ENCODE measurements around the gene USP44. TPM values are rescaled to one million over a fixed set of nuclear protein-coding genes. Genes with fewer than 3 reads are reported as not detected.

Gene USP44
- polyA plus RNA-seq, 1 donor from 2014 or later: 3.7 TPM

DNA sequence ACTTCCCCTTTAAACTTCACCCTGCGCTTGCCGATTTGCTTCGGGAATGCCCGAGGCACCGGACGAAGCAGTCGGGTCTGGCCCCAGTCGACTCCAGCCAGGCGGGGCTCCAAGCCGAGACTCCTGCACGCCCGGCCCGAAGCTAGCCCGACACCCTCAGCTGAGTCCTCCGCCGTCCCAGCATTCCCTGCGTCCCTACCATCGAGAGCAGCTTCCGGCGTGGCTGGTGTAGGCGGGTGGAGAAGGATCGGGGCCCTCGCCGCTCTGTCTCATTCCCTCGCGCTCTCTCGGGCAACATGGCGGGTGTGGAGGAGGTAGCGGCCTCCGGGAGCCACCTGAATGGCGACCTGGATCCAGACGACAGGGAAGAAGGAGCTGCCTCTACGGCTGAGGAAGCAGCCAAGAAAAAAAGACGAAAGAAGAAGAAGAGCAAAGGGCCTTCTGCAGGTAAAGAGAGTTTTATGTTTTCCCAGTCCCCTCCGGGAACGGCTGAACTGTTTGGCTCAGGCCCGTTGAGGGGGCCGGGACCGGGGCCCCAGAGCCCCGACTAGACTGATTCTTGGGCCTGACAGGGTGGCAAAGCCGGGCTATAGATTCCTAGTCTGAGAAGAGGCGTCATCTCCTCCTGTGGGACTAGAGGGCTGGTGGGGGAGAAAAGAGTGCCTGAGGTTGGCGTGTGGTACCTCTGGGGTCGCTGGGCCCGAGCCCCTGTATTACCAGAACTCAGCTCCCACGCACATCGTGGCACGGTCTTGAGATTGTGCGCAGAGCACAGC, 77.2 kb downstream of the USP44 start, which contains the start of gene METAP2:
Gene METAP2, plus strand, starts transcription at position 269 of the 776 bp plus-strand sequence. Its CDS starts 28 bp downstream, at position 297.
- H4K20me1 ChIP-seq (ENCODE audit: insufficient read depth): no peaks in the 10 kb centered on the region
- peak within 1 kb of the TSS; percentile 86 for H3K27ac ChIP-seq (ENCODE audit: low read length)
- H2AFZ ChIP-seq (ENCODE audit: low read depth, low read length): peak within 1 kb of the TSS; percentile 88
- peak within 1 kb of the TSS; percentile 77 for H3K4me3 ChIP-seq (ENCODE audit: low read length)
- H3K4me2 ChIP-seq (ENCODE audit: low read length): peak within 1 kb of the TSS; percentile 96
- peaks cover 38% of the 10 kb centered on the region for H3K79me2 ChIP-seq (replicated peaks; ENCODE audit: insufficient read depth, low read length)
- H3K9me2 ChIP-seq (ENCODE audit: insufficient read depth, low read length): no peaks in the 10 kb centered on the region
- H3K27me3 ChIP-seq (ENCODE audit: insufficient read depth, low read depth, low read length): no peaks in the 10 kb centered on the region
- H3K9me3 ChIP-seq (ENCODE audit: low read length): no peaks in the 10 kb centered on the region
- TF ChIP-seq, protein P1, sequence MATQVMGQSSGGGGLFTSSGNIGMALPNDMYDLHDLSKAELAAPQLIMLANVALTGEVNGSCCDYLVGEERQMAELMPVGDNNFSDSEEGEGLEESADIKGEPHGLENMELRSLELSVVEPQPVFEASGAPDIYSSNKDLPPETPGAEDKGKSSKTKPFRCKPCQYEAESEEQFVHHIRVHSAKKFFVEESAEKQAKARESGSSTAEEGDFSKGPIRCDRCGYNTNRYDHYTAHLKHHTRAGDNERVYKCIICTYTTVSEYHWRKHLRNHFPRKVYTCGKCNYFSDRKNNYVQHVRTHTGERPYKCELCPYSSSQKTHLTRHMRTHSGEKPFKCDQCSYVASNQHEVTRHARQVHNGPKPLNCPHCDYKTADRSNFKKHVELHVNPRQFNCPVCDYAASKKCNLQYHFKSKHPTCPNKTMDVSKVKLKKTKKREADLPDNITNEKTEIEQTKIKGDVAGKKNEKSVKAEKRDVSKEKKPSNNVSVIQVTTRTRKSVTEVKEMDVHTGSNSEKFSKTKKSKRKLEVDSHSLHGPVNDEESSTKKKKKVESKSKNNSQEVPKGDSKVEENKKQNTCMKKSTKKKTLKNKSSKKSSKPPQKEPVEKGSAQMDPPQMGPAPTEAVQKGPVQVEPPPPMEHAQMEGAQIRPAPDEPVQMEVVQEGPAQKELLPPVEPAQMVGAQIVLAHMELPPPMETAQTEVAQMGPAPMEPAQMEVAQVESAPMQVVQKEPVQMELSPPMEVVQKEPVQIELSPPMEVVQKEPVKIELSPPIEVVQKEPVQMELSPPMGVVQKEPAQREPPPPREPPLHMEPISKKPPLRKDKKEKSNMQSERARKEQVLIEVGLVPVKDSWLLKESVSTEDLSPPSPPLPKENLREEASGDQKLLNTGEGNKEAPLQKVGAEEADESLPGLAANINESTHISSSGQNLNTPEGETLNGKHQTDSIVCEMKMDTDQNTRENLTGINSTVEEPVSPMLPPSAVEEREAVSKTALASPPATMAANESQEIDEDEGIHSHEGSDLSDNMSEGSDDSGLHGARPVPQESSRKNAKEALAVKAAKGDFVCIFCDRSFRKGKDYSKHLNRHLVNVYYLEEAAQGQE (IDR thresholded peaks at IDR 0.05; ENCODE audit: borderline replicate concordance): peak; percentile 91
- TF ChIP-seq TAF1 (IDR thresholded peaks at IDR 0.05; ENCODE audit: low read depth) (peak; percentile 99), POLR2AphosphoS5 (IDR thresholded peaks at IDR 0.05) (peak; percentile 95), RAD21 (conservative IDR thresholded peaks at IDR 0.05) (no peak), EZH2 (IDR thresholded peaks at IDR 0.05; ENCODE audit: borderline replicate concordance, insufficient read depth, low read length, poor library complexity, severe bottlenecking) (no peak), EP300 (conservative IDR thresholded peaks at IDR 0.05; ENCODE audit: poor library complexity, severe bottlenecking) (peak; percentile 40), MXI1 (conservative IDR thresholded peaks at IDR 0.05; ENCODE audit: poor library complexity, severe bottlenecking) (peak; percentile 86), SMC3 (conservative IDR thresholded peaks at IDR 0.05; ENCODE audit: poor library complexity) (peak; percentile 18)
- TF ChIP-seq, protein P2, sequence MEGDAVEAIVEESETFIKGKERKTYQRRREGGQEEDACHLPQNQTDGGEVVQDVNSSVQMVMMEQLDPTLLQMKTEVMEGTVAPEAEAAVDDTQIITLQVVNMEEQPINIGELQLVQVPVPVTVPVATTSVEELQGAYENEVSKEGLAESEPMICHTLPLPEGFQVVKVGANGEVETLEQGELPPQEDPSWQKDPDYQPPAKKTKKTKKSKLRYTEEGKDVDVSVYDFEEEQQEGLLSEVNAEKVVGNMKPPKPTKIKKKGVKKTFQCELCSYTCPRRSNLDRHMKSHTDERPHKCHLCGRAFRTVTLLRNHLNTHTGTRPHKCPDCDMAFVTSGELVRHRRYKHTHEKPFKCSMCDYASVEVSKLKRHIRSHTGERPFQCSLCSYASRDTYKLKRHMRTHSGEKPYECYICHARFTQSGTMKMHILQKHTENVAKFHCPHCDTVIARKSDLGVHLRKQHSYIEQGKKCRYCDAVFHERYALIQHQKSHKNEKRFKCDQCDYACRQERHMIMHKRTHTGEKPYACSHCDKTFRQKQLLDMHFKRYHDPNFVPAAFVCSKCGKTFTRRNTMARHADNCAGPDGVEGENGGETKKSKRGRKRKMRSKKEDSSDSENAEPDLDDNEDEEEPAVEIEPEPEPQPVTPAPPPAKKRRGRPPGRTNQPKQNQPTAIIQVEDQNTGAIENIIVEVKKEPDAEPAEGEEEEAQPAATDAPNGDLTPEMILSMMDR (IDR thresholded peaks at IDR 0.05; ENCODE audit: poor library complexity, severe bottlenecking): no peak
- no peaks in the 10 kb centered on the region for H3K36me3 ChIP-seq (ENCODE audit: insufficient read depth, low read length)
- no peaks in the 10 kb centered on the region for H3F3A ChIP-seq (ENCODE audit: insufficient read depth, low read length, poor library complexity, severe bottlenecking)
- peak within 1 kb of the TSS; percentile 88 for H3K9ac ChIP-seq (ENCODE audit: low read length)

DNA sequence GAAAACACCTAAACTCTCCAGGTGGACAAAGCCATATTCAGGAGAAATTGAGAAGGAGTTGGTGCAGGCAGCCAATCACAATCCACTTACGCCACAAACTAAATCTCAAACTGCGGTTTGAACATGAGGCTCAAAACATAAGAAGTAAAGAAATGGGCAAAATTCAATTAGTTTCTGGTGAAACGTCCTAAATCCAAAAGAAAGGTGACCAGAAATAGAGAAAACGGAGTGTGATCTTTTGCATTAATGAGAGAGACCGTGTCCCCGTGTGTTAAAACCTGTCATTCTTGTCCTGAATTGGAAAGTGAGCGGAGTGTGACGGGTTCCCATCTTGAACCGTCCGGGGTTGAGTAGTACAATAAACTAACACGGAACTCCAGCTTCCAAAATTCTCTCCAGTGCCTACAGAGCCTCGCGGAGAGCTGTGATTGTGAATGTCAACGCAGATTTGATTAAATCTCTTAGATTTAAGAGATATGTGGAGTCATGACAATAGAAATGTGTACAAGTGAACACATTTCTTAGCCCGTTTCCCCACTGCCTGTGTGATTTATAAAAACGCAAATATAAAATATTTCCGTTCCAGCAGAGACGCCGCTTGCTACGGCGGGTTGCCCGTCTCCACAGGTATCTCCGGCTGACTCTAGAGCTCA, 77.9 kb downstream of the USP44 start:
- peak overlapping the region; percentile 88 for H3K9ac ChIP-seq (ENCODE audit: low read length)
- peak overlapping the region; percentile 77 for H3K4me3 ChIP-seq (ENCODE audit: low read length)
- peak overlapping the region; percentile 88 for H2AFZ ChIP-seq (ENCODE audit: low read depth, low read length)
- no peaks in the 10 kb centered on the region for H3K36me3 ChIP-seq (ENCODE audit: insufficient read depth, low read length)
- peaks cover 31% of the 10 kb centered on the region for H3K79me2 ChIP-seq (replicated peaks; ENCODE audit: insufficient read depth, low read length)
- H3K27me3 ChIP-seq (ENCODE audit: insufficient read depth, low read depth, low read length): no peaks in the 10 kb centered on the region
- TF ChIP-seq SMC3 (conservative IDR thresholded peaks at IDR 0.05; ENCODE audit: poor library complexity) (peak; percentile 57), EP300 (conservative IDR thresholded peaks at IDR 0.05; ENCODE audit: poor library complexity, severe bottlenecking) (no peak), EZH2 (IDR thresholded peaks at IDR 0.05; ENCODE audit: borderline replicate concordance, insufficient read depth, low read length, poor library complexity, severe bottlenecking) (no peak)
- peak overlapping the region; percentile 86 for H3K27ac ChIP-seq (ENCODE audit: low read length)
- no peaks in the 10 kb centered on the region for H4K20me1 ChIP-seq (ENCODE audit: insufficient read depth)
- no peaks in the 10 kb centered on the region for H3F3A ChIP-seq (ENCODE audit: insufficient read depth, low read length, poor library complexity, severe bottlenecking)
- peak overlapping the region; percentile 96 for H3K4me2 ChIP-seq (ENCODE audit: low read length)
- H3K9me3 ChIP-seq (ENCODE audit: low read length): no peaks in the 10 kb centered on the region
- H3K9me2 ChIP-seq (ENCODE audit: insufficient read depth, low read length): no peaks in the 10 kb centered on the region

All from neural cell (in vitro differentiated cells).